Measurements from ENCODE around the gene SLC25A4. TPM values are rescaled to one million over a fixed set of nuclear protein-coding genes. Genes with fewer than 3 reads are reported as not detected.

Gene SLC25A4
- total and polyA plus RNA-seq, 10 of the 15 experiments (the other 5 are each of a cell fraction or from before 2014, with no cell fraction given), result 12.6 to 161 (median 38.2) TPM

- no peak for TF ChIP-seq REST (IDR thresholded peaks at IDR 0.05; ENCODE audit: low read depth, low read length)
These were observed 42.6 kb upstream of the SLC25A4 start (continued) for GRCh38 chr4:185100423-185100822.

GRCh38 chr4:185101354-185101890, 41.6 kb upstream of the SLC25A4 start:
- BruUV-seq (replicated peaks), result no TSS peak
- FAIRE-seq (no peak), ATAC-seq (no peak), DNase-seq (ENCODE audit: low read depth, low spot score) (no peak)
- intact Hi-C loops (cut with micrococcal nuclease; ENCODE audit: unreplicated experiment) (no loop called here), in situ Hi-C loops (cut with MboI) (no loop called here)
- H3K27me3 ChIP-seq (replicated peaks in 1 of 2; ENCODE audit: control insufficient read depth in 2 of 2, insufficient read depth in 2 of 2, low read length in 1 of 2), result peaks cover 2 to 8% of the 10 kb centered on the region in 2 experiments
- H3K9me3 ChIP-seq (replicated peaks; ENCODE audit: control insufficient read depth, insufficient read depth, low read length), result no peaks in the 10 kb centered on the region
- peaks cover 3% of the 10 kb centered on the region; the same call in 1 of the 2 replicates for H3K4me1 ChIP-seq (ENCODE audit: control insufficient read depth, insufficient read depth, low read length)
- no peaks in the 10 kb centered on the region for H3K36me3 ChIP-seq (ENCODE audit: control insufficient read depth in 2 of 2, insufficient read depth in 2 of 2, low read length in 1 of 2)
- H3K4me2 ChIP-seq (ENCODE audit: control insufficient read depth, insufficient read depth), result no peak overlapping the region
- no peaks in the 10 kb centered on the region for H3K79me2 ChIP-seq (ENCODE audit: control insufficient read depth, insufficient read depth, low read length)
- ChIA-PET SMC1A (ENCODE audit: uncharacterized antibody, unreplicated experiment) (interaction anchor here (1.1 kb wide), 1 partner anchor 356 kb away, joined by 3 read pairs; no protein-coding TSS in a partner anchor), RAD21 (ENCODE audit: unreplicated experiment) (interaction anchor here (1.5 kb wide), 1 partner anchor 59 kb away, joined by 3 read pairs; no protein-coding TSS in a partner anchor), CTCF (interaction anchor here (1.3 kb wide), 1 partner anchor 10 kb away, joined by 3 read pairs; no protein-coding TSS in a partner anchor), POLR2A (no interaction called here)
- no peak overlapping the region for H3K4me3 ChIP-seq
- 22% methylated on average over 9 of the region's 9 CpGs for WGBS (ENCODE audit: insufficient coverage, insufficient replicate concordance, low lambda C conversion rate, missing lambda C conversion rate)
- no peaks in the 10 kb centered on the region for H4K20me1 ChIP-seq (ENCODE audit: control insufficient read depth, insufficient read depth)
- H3K9ac ChIP-seq (ENCODE audit: control insufficient read depth, insufficient read depth, low read length), result no peak overlapping the region
- H2AFZ ChIP-seq (ENCODE audit: control insufficient read depth, low read depth, low read length), result no peak overlapping the region
- no peak overlapping the region for H3K27ac ChIP-seq (ENCODE audit: control insufficient read depth, insufficient read depth)
- TF ChIP-seq IRF4 (IDR thresholded peaks at IDR 0.05; ENCODE audit: low read depth, low read length), result no peak
- TF ChIP-seq BRCA1 (IDR thresholded peaks at IDR 0.05; ENCODE audit: low read depth, low read length), result no peak
- TF ChIP-seq E2F8 (IDR thresholded peaks at IDR 0.05; ENCODE audit: low read depth, partially characterized antibody), result no peak
- no peak for TF ChIP-seq STAT1 (conservative IDR thresholded peaks at IDR 0.05)
- no peak for TF ChIP-seq STAT3 (IDR thresholded peaks at IDR 0.05; ENCODE audit: low read depth, low read length)
- TF ChIP-seq ZBTB11 (CRISPR knock-in tag; IDR thresholded peaks at IDR 0.05), result no peak
- TF ChIP-seq RAD21 (IDR thresholded peaks at IDR 0.05; ENCODE audit: insufficient read depth, low read depth, low read length), result no peak
- TF ChIP-seq RELB (IDR thresholded peaks at IDR 0.05; ENCODE audit: low read depth), result no peak
- TF ChIP-seq BCL11A (IDR thresholded peaks at IDR 0.05; ENCODE audit: low read depth, low read length), result no peak
